Esophagus muscularis mucosa (tissue), 4 donors: Measurements from ENCODE around the gene SERINC3. TPM values are rescaled to one million over a fixed set of nuclear protein-coding genes. Genes with fewer than 3 reads are reported as not detected.

ENCODE experiments used
- DNase-seq: peaks from one replicate; pipeline ENCODE4 v3.0.0-alpha.2; 2017; ENCODE audit errors: extremely low spot score
- H3K27ac ChIP-seq, 4 donors: fragments of 200-600 bp; sonication (generic); replicated peaks in 1 of 4; 1 replicate in 3 of 4; 2 replicates in 1 of 4; pipeline ENCODE4 v1.5.1; 2016 to 2019; ENCODE audit warnings: mild to moderate bottlenecking in 1 of 4
- H3K27me3 ChIP-seq, 4 donors: fragments of 200-600 bp; sonication (generic); one replicate each; pipeline versions ENCODE4 v1.5.1 to v1.6.0; 2016 to 2019
- H3K36me3 ChIP-seq, 4 donors: fragments of 200-600 bp; sonication (generic); one replicate each; pipeline ENCODE4 v1.5.1; 2016 to 2019
- H3K4me1 ChIP-seq, 4 donors: fragments of 200-600 bp; sonication (generic); one replicate each; pipeline ENCODE4 v1.5.1; 2016 to 2019
- H3K4me3 ChIP-seq, 4 donors: fragments of 200-600 bp; sonication (generic); 1 replicate in 2 of 4; 2 replicates in 2 of 4; pipeline ENCODE4 v1.5.1; 2016 to 2019; ENCODE audit warnings: mild to moderate bottlenecking in 4 of 4, moderate library complexity in 1 of 4
- H3K9me3 ChIP-seq, 4 donors: fragments of 200-600 bp; sonication (generic); 1 replicate in 3 of 4; 2 replicates in 1 of 4; pipeline ENCODE4 v1.5.1; 2016 to 2019
- CTCF ChIP-seq, 3 experiments: fragments of 200-600 bp in 2 of 3; fragments of 450-650 bp in 1 of 3; sonication (generic) in 2 of 3; IDR thresholded peaks; one replicate each; pipeline ENCODE4 v1.5.1; 2017 to 2019; ENCODE audit warnings: antibody characterized with exemption in 3 of 3, mild to moderate bottlenecking in 2 of 3, moderate library complexity in 1 of 3
- EP300 ChIP-seq: sonication (generic); formaldehyde crosslinking; IDR thresholded peaks from one replicate; pipeline ENCODE4 v1.6.1; 2017; ENCODE audit warnings: antibody characterized with exemption
- POLR2A ChIP-seq: fragments of 450-650 bp; IDR thresholded peaks from one replicate; pipeline ENCODE4 v1.6.1; 2017; ENCODE audit warnings: antibody characterized with exemption, moderate library complexity, mild to moderate bottlenecking, low read depth
- POLR2AphosphoS5 ChIP-seq, 2 donors: sonication (generic); formaldehyde crosslinking; IDR thresholded peaks; one replicate each; pipeline ENCODE4 v1.6.1; 2017; ENCODE audit warnings: antibody characterized with exemption in 2 of 2
- WGBS: methylation state at CpG from one replicate; pipeline ENCODE4 v1.1.5; 2018; 5-methylcytosine and 5-hydroxymethylcytosine counted together
- intact Hi-C: fragments of 100-400 bp; cut with DNase I; formaldehyde crosslinking; loops from one replicate; pipeline ENCODE4 v1.15.1; 2023
- total RNA-seq, 4 donors: library from RNA; depleted of rRNA; stranded (reverse); fragments of >200 nt; gene quantifications; one replicate each; pipeline versions ENCODE4 v1.1.0 to v1.2.1, GENCODE V29; 2016

Gene SERINC3
- total RNA-seq, 4 donors from 2014 or later = 121 to 175 (median 138) TPM

GRCh38 chr20:44552568-44552949, 30.7 kb upstream of the SERINC3 start:
- peak overlapping the region; percentile 82 to 91 (median 86) for H3K27ac ChIP-seq
- whole genome bisulfite sequencing = 47% methylated on average over 3 of the region's 3 CpGs
- DNase-seq = no peak
- no peaks in the 10 kb centered on the region for H3K36me3 ChIP-seq
- no peak for TF ChIP-seq CTCF (IDR thresholded peaks at IDR 0.05)
- no peak for TF ChIP-seq POLR2AphosphoS5 (IDR thresholded peaks at IDR 0.05)
- no peak for TF ChIP-seq POLR2A
- TF ChIP-seq EP300 = no peak
- H3K4me1 ChIP-seq = peaks cover 31 to 81% (median 76%) of the 10 kb centered on the region in 4 donors
- H3K4me3 ChIP-seq = no peak overlapping the region
- no peaks in the 10 kb centered on the region for H3K27me3 ChIP-seq
- intact Hi-C loops = no loop called here
- no peaks in the 10 kb centered on the region for H3K9me3 ChIP-seq

- no peaks in the 10 kb centered on the region for H3K9me3 ChIP-seq
- H3K36me3 ChIP-seq = no peaks in the 10 kb centered on the region
- WGBS = 84% methylated on average over 4 of the region's 4 CpGs
- TF ChIP-seq CTCF (IDR thresholded peaks at IDR 0.05) (no peak), POLR2AphosphoS5 (IDR thresholded peaks at IDR 0.05) (no peak), EP300 (no peak)
- H3K4me1 ChIP-seq = peaks cover 31 to 86% (median 81%) of the 10 kb centered on the region in 4 donors
- H3K27ac ChIP-seq = peak overlapping the region; percentile 82 to 91 (median 86)
- no peak overlapping the region for H3K4me3 ChIP-seq
- no peak for DNase-seq
- H3K27me3 ChIP-seq = no peaks in the 10 kb centered on the region
- intact Hi-C loops = no loop called here
Observed at GRCh38 chr20:44552050-44552449, 30.2 kb upstream of the SERINC3 start.

GRCh38 chr20:44549123-44549522, 27.3 kb upstream of the SERINC3 start:
- Histone ChIP-seq H3K27me3 (no peaks in the 10 kb centered on the region), H3K4me3 (no peak overlapping the region), H3K4me1 (peaks cover 30 to 75% (median 72%) of the 10 kb centered on the region in 4 donors), H3K9me3 (no peaks in the 10 kb centered on the region), H3K36me3 (no peaks in the 10 kb centered on the region), H3K27ac (peak overlapping the region; percentile 73 to 91 (median 86))
- intact Hi-C loops = no loop called here
- WGBS = 34% methylated on average over 4 of the region's 4 CpGs
- DNase-seq = no peak
- no peak for TF ChIP-seq POLR2A
- TF ChIP-seq EP300 = no peak
- TF ChIP-seq CTCF (IDR thresholded peaks at IDR 0.05) = no peak
- no peak for TF ChIP-seq POLR2AphosphoS5 (IDR thresholded peaks at IDR 0.05)

GRCh38 chr20:44547419-44547818, 25.5 kb upstream of the SERINC3 start:
- no peak for DNase-seq
- peak overlapping the region; percentile 73 to 91 (median 86) for H3K27ac ChIP-seq
- H3K36me3 ChIP-seq = no peaks in the 10 kb centered on the region
- WGBS = 98% methylated on average over 8 of the region's 8 CpGs
- no peaks in the 10 kb centered on the region for H3K27me3 ChIP-seq
- no peak overlapping the region for H3K4me3 ChIP-seq
- intact Hi-C loops = no loop called here
- H3K4me1 ChIP-seq = peaks cover 31 to 75% (median 72%) of the 10 kb centered on the region in 4 donors
- TF ChIP-seq EP300 = no peak
- no peak for TF ChIP-seq POLR2A
- no peak for TF ChIP-seq CTCF (IDR thresholded peaks at IDR 0.05)
- TF ChIP-seq POLR2AphosphoS5 (IDR thresholded peaks at IDR 0.05) = no peak
- H3K9me3 ChIP-seq = no peaks in the 10 kb centered on the region

- DNase-seq = no peak
- H3K27ac ChIP-seq = peak overlapping the region; percentile 68 to 91 (median 86)
- H3K9me3 ChIP-seq = no peaks in the 10 kb centered on the region
- H3K4me3 ChIP-seq = no peak overlapping the region
- no peaks in the 10 kb centered on the region for H3K36me3 ChIP-seq
- peaks cover 36 to 76% (median 71%) of the 10 kb centered on the region in 4 donors for H3K4me1 ChIP-seq
- no peaks in the 10 kb centered on the region for H3K27me3 ChIP-seq
- 77% methylated on average over 5 of the region's 5 CpGs for WGBS
- intact Hi-C loops = no loop called here
- TF ChIP-seq POLR2A (no peak), EP300 (no peak), POLR2AphosphoS5 (IDR thresholded peaks at IDR 0.05) (no peak), CTCF (IDR thresholded peaks at IDR 0.05) (no peak)
Observed at GRCh38 chr20:44544263-44544662, 22.4 kb upstream of the SERINC3 start.
